OCI-LY1 (cell line): Measurements from ENCODE around the gene ARL5A.

Experiments used
- EZH2 ChIP-seq: fragments of 200-600 bp; sonication (generic), shearing (Covaris generic); IDR thresholded peaks from 2 replicates; pipeline ENCODE4 v1.8.0; 2017; ENCODE audit warnings: borderline replicate concordance, mixed run types, mild to moderate bottlenecking, antibody characterized with exemption, low read length, moderate library complexity, mixed read lengths
- TF ChIP-seq, protein P1 (sequence below): fragments of 200-600 bp; sonication (generic), shearing (Covaris generic); IDR thresholded peaks from 2 replicates; pipeline ENCODE4 v1.5.1; 2017; ENCODE audit warnings: mild to moderate bottlenecking, antibody characterized with exemption, low read length, moderate library complexity, mixed read lengths

DNA sequence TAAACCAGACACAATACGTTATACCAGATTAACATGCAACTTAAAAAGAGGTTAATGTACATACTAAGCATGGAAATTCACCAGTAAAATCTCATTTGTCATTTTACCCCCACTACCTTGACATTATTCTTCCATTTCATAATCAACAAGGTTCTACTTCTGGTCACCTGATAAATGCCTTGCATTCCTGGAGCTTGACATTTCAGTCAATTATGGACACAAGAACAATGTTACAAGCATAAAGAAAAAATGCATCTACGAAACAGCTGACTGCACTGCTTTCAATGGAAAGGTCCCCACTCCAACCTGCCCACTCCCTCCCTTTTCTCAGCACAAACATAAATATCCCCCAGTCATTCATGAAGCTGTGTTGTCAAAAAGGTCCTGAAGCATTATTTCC, 31.4 kb downstream of the ARL5A start:
- TF ChIP-seq, protein P1, sequence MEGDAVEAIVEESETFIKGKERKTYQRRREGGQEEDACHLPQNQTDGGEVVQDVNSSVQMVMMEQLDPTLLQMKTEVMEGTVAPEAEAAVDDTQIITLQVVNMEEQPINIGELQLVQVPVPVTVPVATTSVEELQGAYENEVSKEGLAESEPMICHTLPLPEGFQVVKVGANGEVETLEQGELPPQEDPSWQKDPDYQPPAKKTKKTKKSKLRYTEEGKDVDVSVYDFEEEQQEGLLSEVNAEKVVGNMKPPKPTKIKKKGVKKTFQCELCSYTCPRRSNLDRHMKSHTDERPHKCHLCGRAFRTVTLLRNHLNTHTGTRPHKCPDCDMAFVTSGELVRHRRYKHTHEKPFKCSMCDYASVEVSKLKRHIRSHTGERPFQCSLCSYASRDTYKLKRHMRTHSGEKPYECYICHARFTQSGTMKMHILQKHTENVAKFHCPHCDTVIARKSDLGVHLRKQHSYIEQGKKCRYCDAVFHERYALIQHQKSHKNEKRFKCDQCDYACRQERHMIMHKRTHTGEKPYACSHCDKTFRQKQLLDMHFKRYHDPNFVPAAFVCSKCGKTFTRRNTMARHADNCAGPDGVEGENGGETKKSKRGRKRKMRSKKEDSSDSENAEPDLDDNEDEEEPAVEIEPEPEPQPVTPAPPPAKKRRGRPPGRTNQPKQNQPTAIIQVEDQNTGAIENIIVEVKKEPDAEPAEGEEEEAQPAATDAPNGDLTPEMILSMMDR = no peak
- TF ChIP-seq EZH2 = no peak
